Naive thymus-derived CD4-positive, alpha-beta T cell (primary cell): Measurements from ENCODE around the gene SSBP4. TPM values are rescaled to one million over a fixed set of nuclear protein-coding genes. Genes with fewer than 3 reads are reported as not detected.
A peak's percentile ranks its signal among the peaks of the same experiment; 100 is the strongest.

ENCODE experiments used
- ATAC-seq: fragments of 150-1000 bp; cut with Tn5 transposase; 2 replicates; pipeline ENCODE4 v1.10.0; 2021; ENCODE audit warnings: mild to moderate bottlenecking, moderate library complexity
- CTCF ChIA-PET: fragments of 350-600 bp; sonication (Branson Sonifier 250); formaldehyde crosslinking; loops from one replicate; lab custom pipeline; 2021; ENCODE audit warnings: antibody characterized with exemption; lab: Charles Lee
- POLR2A ChIA-PET: fragments of 350-600 bp; sonication (Branson Sonifier 250); formaldehyde crosslinking; loops from one replicate; lab custom pipeline; 2021; ENCODE audit warnings: antibody characterized with exemption, inconsistent platforms; lab: Charles Lee
- DNase-seq, 9 donors: peaks; one replicate each; pipeline versions ENCODE4 v3.0.0 to v3.0.0-alpha.2; 2020 to 2022; ENCODE audit warnings: mixed read lengths in 1 of 9
- H3K27ac ChIP-seq: one replicate; pipeline ENCODE4 v1.7.0; 2013; ENCODE audit warnings: mild to moderate bottlenecking, low read depth, low read length, moderate library complexity
- H3K27me3 ChIP-seq, 2 donors: one replicate each; pipeline ENCODE4 v1.7.0; 2013; ENCODE audit warnings: low read length in 2 of 2, mild to moderate bottlenecking in 2 of 2, moderate library complexity in 2 of 2; ENCODE audit not compliant: control insufficient read depth in 2 of 2, insufficient read depth in 2 of 2
- H3K36me3 ChIP-seq, 3 experiments: 1 replicate in 2 of 3; 2 replicates in 1 of 3; pipeline ENCODE4 v1.7.0; 2013; ENCODE audit warnings: low read length in 3 of 3, mild to moderate bottlenecking in 3 of 3, moderate library complexity in 1 of 3; ENCODE audit not compliant: insufficient read depth in 3 of 3, control insufficient read depth in 2 of 3
- H3K4me1 ChIP-seq, 2 donors: one replicate each; pipeline ENCODE4 v1.7.0; 2013; ENCODE audit warnings: low read length in 2 of 2, mild to moderate bottlenecking in 2 of 2, moderate library complexity in 1 of 2; ENCODE audit not compliant: control insufficient read depth in 2 of 2, insufficient read depth in 2 of 2
- H3K4me3 ChIP-seq: 2 replicates; pipeline ENCODE4 v1.7.0; 2013; ENCODE audit warnings: mild to moderate bottlenecking, low read length
- H3K9me3 ChIP-seq, 3 experiments: 1 replicate in 2 of 3; 2 replicates in 1 of 3; pipeline ENCODE4 v1.7.0; 2013; ENCODE audit warnings: low read length in 3 of 3; ENCODE audit not compliant: control insufficient read depth in 2 of 3
- H3K27ac Mint-ChIP-seq, 9 donors: one replicate each; pipeline ENCODE4 v1.8.0; 2020 to 2022; ENCODE audit warnings: mixed read lengths in 9 of 9, mild to moderate bottlenecking in 8 of 9, moderate library complexity in 5 of 9, inconsistent platforms in 2 of 9
- H3K27me3 Mint-ChIP-seq, 5 donors: one replicate each; pipeline ENCODE4 v1.8.0; 2021 to 2022; ENCODE audit warnings: mixed read lengths in 5 of 5, mild to moderate bottlenecking in 1 of 5
- H3K36me3 Mint-ChIP-seq, 5 donors: one replicate each; pipeline ENCODE4 v1.8.0; 2020 to 2022; ENCODE audit warnings: mixed read lengths in 5 of 5, mild to moderate bottlenecking in 3 of 5, inconsistent platforms in 1 of 5
- H3K4me1 Mint-ChIP-seq, 7 donors: one replicate each; pipeline ENCODE4 v1.8.0; 2020 to 2022; ENCODE audit warnings: mixed read lengths in 7 of 7, mild to moderate bottlenecking in 3 of 7, inconsistent platforms in 1 of 7
- H3K4me3 Mint-ChIP-seq, 10 donors: one replicate each; pipeline ENCODE4 v1.8.0; 2020 to 2022; ENCODE audit warnings: mild to moderate bottlenecking in 10 of 10, mixed read lengths in 10 of 10, moderate library complexity in 6 of 10, inconsistent platforms in 2 of 10
- H3K9me3 Mint-ChIP-seq, 11 donors: one replicate each; pipeline ENCODE4 v1.8.0; 2020 to 2022; ENCODE audit warnings: mixed read lengths in 11 of 11, mild to moderate bottlenecking in 4 of 11, inconsistent platforms in 1 of 11, moderate library complexity in 1 of 11
- intact Hi-C, 2 donors: fragments of 100-400 bp; cut with micrococcal nuclease; formaldehyde crosslinking; loops; one replicate each; pipeline ENCODE4 v1.15.1; 2023
- polyA plus RNA-seq, 2 donors: library from polyadenylated mRNA; unstranded; fragments of 300-500 nt; fragmentation: Illumina TruSeq; gene quantifications; one replicate each; pipeline ENCODE4 v1.2.3, GENCODE V29; 2021
- total RNA-seq, 6 experiments: library from RNA in 5 of 6; stranded (reverse) in 5 of 6; gene quantifications; 1 replicate in 5 of 6; 2 replicates in 1 of 6; pipeline ENCODE4 v1.2.3 and lab custom pipeline; 2021 to 2026

Gene SSBP4
- total and polyA plus RNA-seq, 7 experiments from 2014 or later, result 27.0 to 185 (median 40.7) TPM

DNA sequence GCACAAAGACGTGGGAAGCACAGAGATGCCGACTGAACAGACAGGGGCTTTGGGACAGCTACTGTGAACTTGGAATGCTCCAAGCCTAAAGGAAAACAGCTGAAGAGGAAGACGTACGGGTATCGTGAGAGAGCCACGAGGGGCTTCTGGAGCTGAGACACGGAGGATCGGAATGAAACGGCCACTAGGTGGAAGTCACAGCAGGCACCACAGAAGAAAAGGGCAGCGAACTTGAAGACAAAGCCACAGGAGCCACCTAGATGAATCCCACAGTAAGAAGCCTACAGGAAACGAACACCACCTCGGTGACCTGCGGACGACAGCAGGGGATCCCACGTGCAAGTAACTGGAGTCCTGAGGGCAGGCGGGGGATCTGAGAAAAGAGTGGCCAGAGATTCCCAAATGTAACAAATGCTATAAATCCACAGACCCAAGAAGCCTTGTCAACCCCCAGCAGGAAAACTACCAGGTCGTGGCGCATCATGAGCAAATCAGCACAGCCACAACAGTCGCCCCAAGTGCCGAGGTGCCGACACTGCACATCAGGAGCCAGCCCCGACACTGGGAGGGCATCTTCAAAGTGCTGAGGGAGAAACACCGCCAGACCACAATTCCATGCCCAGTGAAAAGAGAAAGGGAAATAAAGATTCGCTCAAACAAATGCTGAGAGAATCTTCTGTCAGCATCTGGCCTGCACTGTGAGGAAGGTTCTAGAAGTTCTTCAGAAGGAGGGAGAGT lies 58.0 kb downstream of the SSBP4 start:
- ChIA-PET POLR2A (no interaction called here), CTCF (no interaction called here)
- peak overlapping the region in 4 of 10 donors; percentile 10 to 51 (median 37) for H3K4me3 Mint-ChIP-seq
- ATAC-seq (no peak), DNase-seq (no peak)
- H3K4me1 ChIP-seq, result peaks cover 15 to 67% of the 10 kb centered on the region in 2 donors
- H3K27me3 ChIP-seq, result no peaks in the 10 kb centered on the region
- H3K27ac Mint-ChIP-seq, result peak overlapping the region in 7 of 9 donors; percentile 29 to 88 (median 61)
- H3K27me3 Mint-ChIP-seq, result no peaks in the 10 kb centered on the region
- peaks cover 0 to 6% (median 3%) of the 10 kb centered on the region in 5 donors for H3K36me3 Mint-ChIP-seq
- no peaks in the 10 kb centered on the region for H3K9me3 ChIP-seq
- H3K36me3 ChIP-seq, result peaks cover 0 to 10% (median 3%) of the 10 kb centered on the region in 3 experiments
- H3K9me3 Mint-ChIP-seq, result peaks cover 0 to 2% (median 0%) of the 10 kb centered on the region in 11 donors
- intact Hi-C loops, result loop anchor here in 1 of 2 donors (10.0 kb wide), 1 partner anchor 98 kb away; the partner anchor contains the start of gene UBA52
- H3K4me3 ChIP-seq, result no peak overlapping the region
- H3K4me1 Mint-ChIP-seq, result peaks cover 47 to 74% (median 59%) of the 10 kb centered on the region in 7 donors
- no peak overlapping the region for H3K27ac ChIP-seq

DNA sequence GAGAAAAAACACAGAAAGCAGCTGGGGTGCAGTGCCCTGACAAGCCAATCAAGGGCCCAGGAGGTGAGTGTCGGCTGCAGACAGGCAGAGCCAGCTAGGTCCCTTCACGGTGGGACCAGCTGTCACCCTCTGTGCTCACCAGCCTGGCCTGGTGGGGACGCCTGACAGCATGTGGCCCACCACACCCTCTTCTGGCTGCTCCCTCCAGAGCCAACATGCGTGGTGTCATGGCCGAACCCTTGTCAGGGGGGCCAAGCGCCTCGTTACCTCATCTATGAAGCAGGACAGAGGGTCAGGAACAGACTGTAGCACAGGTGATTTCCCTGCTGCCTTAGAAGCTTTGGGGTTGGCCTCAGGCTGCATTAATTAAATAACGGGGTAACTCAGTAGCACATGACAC lies 58.8 kb downstream of the SSBP4 start:
- H3K27ac Mint-ChIP-seq, result peak overlapping the region in 6 of 9 donors; percentile 29 to 88 (median 52)
- no peak overlapping the region for H3K4me3 ChIP-seq
- no peak overlapping the region for H3K27ac ChIP-seq
- peaks cover 46 to 76% (median 62%) of the 10 kb centered on the region in 7 donors for H3K4me1 Mint-ChIP-seq
- H3K36me3 Mint-ChIP-seq, result peaks cover 0 to 4% (median 3%) of the 10 kb centered on the region in 5 donors
- CTCF ChIA-PET, result no interaction called here
- H3K4me3 Mint-ChIP-seq, result no peak overlapping the region
- H3K4me1 ChIP-seq, result peaks cover 15 to 67% of the 10 kb centered on the region in 2 donors
- intact Hi-C loops, result loop anchor here in 1 of 2 donors (2.0 to 10.0 kb wide), 2 partner anchors 19 to 97 kb away; partner anchors contain the start of gene UBA52
- DNase-seq, result no peak
- H3K9me3 ChIP-seq, result no peaks in the 10 kb centered on the region
- POLR2A ChIA-PET, result no interaction called here
- H3K9me3 Mint-ChIP-seq, result peaks cover 0 to 4% (median 0%) of the 10 kb centered on the region in 11 donors
- no peak for ATAC-seq
- H3K27me3 ChIP-seq, result no peaks in the 10 kb centered on the region
- H3K36me3 ChIP-seq, result peaks cover 0 to 3% (median 0%) of the 10 kb centered on the region in 3 experiments
- H3K27me3 Mint-ChIP-seq, result no peaks in the 10 kb centered on the region

DNA sequence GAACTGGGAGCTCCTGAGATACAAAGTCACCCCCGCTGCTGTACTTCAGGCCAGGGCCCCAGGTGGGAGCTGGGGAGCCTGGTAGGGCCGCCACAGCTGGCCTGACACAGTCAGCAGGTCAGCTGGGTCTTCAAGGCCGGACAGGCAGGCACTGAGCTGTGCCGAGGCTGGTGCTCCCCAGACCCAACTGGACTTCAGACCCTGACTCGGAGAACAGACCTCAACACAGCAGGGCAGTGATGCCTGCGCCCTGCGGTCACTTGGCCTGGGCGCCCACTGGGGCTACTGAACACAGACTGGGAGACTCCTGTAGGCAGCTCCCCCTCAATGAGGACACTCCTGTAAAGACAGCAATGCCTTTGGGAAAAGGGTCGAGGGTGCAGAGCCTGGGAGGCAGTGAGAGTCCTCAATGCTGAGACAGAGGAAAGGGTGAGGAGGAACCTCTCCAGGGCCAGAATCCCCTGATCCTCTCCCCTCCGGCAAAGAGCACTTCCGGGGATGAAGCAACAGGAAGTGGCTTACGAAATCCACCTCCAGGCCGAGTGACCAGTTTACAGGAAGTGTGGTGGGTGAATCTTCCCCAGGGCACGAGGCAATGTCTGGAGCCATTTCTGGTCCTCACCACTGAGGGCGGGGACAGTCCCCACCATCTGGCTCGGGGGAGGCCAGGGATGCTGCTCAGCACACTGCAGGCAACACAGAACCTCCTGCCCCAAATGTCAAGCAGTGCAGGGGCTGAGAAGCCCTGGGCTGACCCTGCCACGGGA lies 59.5 kb downstream of the SSBP4 start:
- ATAC-seq (peak; percentile 76), DNase-seq (peak in 1 of 9 donors; percentile 75)
- no peak overlapping the region for H3K27ac ChIP-seq
- intact Hi-C loops, result loop anchor here in 1 of 2 donors (2.0 to 10.0 kb wide), 2 partner anchors 18 to 96 kb away; partner anchors contain the start of gene UBA52
- H3K9me3 Mint-ChIP-seq, result peaks cover 0 to 4% (median 0%) of the 10 kb centered on the region in 11 donors
- H3K4me1 Mint-ChIP-seq, result peaks cover 52 to 80% (median 68%) of the 10 kb centered on the region in 7 donors
- peak overlapping the region in 8 of 10 donors; percentile 47 to 79 (median 56) for H3K4me3 Mint-ChIP-seq
- H3K27ac Mint-ChIP-seq, result peak overlapping the region; percentile 38 to 91 (median 69)
- H3K27me3 Mint-ChIP-seq, result no peaks in the 10 kb centered on the region
- peaks cover 15 to 63% of the 10 kb centered on the region in 2 donors for H3K4me1 ChIP-seq
- H3K4me3 ChIP-seq, result no peak overlapping the region
- no peaks in the 10 kb centered on the region for H3K36me3 ChIP-seq
- H3K27me3 ChIP-seq, result no peaks in the 10 kb centered on the region
- no peaks in the 10 kb centered on the region for H3K9me3 ChIP-seq
- ChIA-PET CTCF (no interaction called here), POLR2A (no interaction called here)
- peaks cover 0 to 3% (median 3%) of the 10 kb centered on the region in 5 donors for H3K36me3 Mint-ChIP-seq

DNA sequence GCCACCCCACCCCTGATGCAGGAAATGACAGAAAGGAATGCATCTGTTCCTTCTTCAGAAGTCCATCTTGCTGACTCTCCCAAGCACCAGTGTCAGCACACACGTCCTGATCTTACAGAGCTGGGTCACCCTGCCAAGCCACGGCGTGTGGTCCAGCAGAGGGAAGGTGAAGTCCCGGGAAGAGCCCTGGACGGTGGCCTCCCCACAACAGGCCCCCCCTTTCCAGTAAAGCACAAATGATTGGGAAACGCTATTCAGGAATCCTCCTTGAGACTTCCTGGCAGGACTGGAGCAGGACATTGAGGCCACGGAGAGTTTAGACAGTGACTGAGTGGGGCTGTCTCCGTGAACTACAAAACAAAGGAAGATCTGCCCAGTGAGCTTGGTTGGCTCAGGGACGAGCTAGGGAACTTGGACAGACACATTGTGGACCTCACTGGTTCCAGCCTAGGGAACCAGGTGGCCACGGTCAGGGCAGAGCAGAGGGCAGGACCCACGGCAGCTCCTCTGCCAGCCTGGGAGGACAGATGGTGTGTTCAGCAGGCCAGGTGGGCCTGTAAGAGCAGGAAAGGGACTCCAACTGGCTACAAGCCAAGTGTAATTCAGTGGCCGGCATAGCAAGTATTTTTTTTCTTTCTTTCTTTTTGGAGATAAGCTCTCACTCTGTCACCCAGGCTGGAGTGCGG lies 61.0 kb downstream of the SSBP4 start:
- Histone ChIP-seq H3K9me3 (no peaks in the 10 kb centered on the region), H3K27ac (no peak overlapping the region), H3K27me3 (no peaks in the 10 kb centered on the region), H3K36me3 (no peaks in the 10 kb centered on the region), H3K4me1 (peaks cover 15 to 58% of the 10 kb centered on the region in 2 donors), H3K4me3 (no peak overlapping the region)
- DNase-seq, result no peak
- intact Hi-C loops, result no loop called here
- Mint-ChIP-seq H3K4me1 (peaks cover 56 to 83% (median 74%) of the 10 kb centered on the region in 7 donors), H3K27me3 (no peaks in the 10 kb centered on the region), H3K36me3 (peaks cover 0 to 3% (median 3%) of the 10 kb centered on the region in 5 donors), H3K4me3 (peak overlapping the region in 6 of 10 donors; percentile 25 to 55 (median 37)), H3K9me3 (peaks cover 0 to 4% (median 0%) of the 10 kb centered on the region in 11 donors), H3K27ac (peak overlapping the region in 8 of 9 donors; percentile 17 to 69 (median 56))
- ChIA-PET CTCF (no interaction called here), POLR2A (interaction anchor here (0.6 kb wide), 1 partner anchor 234 kb away, joined by 3 read pairs; no protein-coding TSS in a partner anchor)
- peak; percentile 16 for ATAC-seq

DNA sequence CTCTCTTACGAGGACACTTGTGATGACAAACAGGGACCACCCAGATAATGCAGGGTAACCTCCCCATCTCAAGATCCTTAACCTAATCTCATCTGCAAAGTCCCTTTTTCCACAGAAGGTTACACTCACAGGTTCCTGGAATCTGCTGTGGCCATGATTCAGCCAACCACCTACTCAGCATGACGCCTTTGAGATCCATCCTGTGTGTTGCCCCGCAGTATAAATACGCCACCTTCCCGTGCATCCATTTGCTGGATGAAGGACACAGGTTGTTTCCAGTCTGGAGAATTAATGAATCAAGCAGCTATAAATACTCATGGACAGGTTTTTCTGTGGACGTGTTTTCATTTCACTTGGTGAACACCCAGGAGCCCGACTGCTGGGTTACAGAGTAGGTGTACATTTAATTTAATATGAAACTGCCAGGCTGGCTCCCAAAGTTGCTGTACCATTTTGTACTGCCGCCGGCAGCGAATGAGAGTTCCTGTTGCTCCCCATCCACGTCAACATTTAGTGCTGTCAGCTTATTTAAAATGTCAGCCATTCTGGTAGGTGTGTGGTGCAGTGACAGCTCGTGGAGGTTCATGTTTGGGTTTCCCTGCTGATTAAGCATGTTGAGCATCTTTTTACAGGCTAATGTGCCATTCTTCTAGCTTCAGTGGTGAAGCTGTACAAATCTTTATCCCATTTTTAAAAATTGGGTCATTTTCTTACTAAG lies 62.5 kb downstream of the SSBP4 start:
- Histone ChIP-seq H3K36me3 (no peaks in the 10 kb centered on the region), H3K27me3 (no peaks in the 10 kb centered on the region), H3K4me1 (peaks cover 15 to 58% of the 10 kb centered on the region in 2 donors), H3K4me3 (no peak overlapping the region), H3K9me3 (no peaks in the 10 kb centered on the region), H3K27ac (no peak overlapping the region)
- ChIA-PET POLR2A (interaction anchor here (0.6 kb wide), 1 partner anchor 61 kb away, joined by 3 read pairs; no protein-coding TSS in a partner anchor), CTCF (interaction anchor here (1.0 kb wide), 1 partner anchor 362 kb away, joined by 3 read pairs; no protein-coding TSS in a partner anchor)
- Mint-ChIP-seq H3K36me3 (peaks cover 0 to 3% (median 3%) of the 10 kb centered on the region in 5 donors), H3K4me3 (peak overlapping the region in 2 of 10 donors; percentile 8 to 14), H3K4me1 (peaks cover 48 to 82% (median 72%) of the 10 kb centered on the region in 7 donors), H3K9me3 (peaks cover 0 to 2% (median 0%) of the 10 kb centered on the region in 11 donors), H3K27ac (peak overlapping the region in 5 of 9 donors; percentile 11 to 59 (median 34)), H3K27me3 (no peaks in the 10 kb centered on the region)
- no peak for ATAC-seq
- intact Hi-C loops, result no loop called here
- no peak for DNase-seq
